DOHH2 (cell line): Measurements from ENCODE around the gene UBAC2.

Source experiments
- H3F3A ChIP-seq: fragments of 200-600 bp; sonication (generic), shearing (Covaris generic); 2 replicates; pipeline ENCODE4 v1.6.0; 2016; ENCODE audit warnings: antibody characterized with exemption, mild to moderate bottlenecking; ENCODE audit not compliant: control insufficient read depth, insufficient read depth
- H3K27ac ChIP-seq: fragments of 200-600 bp; sonication (generic); 2 replicates; pipeline ENCODE4 v1.5.1; 2014; ENCODE audit warnings: low read depth, mild to moderate bottlenecking, low read length, moderate library complexity
- H3K27me3 ChIP-seq: fragments of 200-600 bp; sonication (generic); 2 replicates; pipeline ENCODE4 v1.6.1; 2014; ENCODE audit warnings: mild to moderate bottlenecking, low read length, mixed read lengths; ENCODE audit not compliant: control insufficient read depth
- H3K36me3 ChIP-seq: fragments of 200-600 bp; sonication (generic); 2 replicates; pipeline ENCODE4 v1.6.1; 2014; ENCODE audit warnings: mild to moderate bottlenecking, low read length, moderate library complexity, mixed read lengths; ENCODE audit not compliant: control insufficient read depth
- H3K4me1 ChIP-seq: fragments of 200-600 bp; sonication (generic); 2 replicates; pipeline ENCODE4 v1.6.1; 2014; ENCODE audit warnings: mild to moderate bottlenecking, low read length, mixed read lengths; ENCODE audit not compliant: control insufficient read depth
- H3K4me2 ChIP-seq: fragments of 200-600 bp; sonication (generic); 2 replicates; pipeline ENCODE4 v1.6.0; 2014; ENCODE audit warnings: mild to moderate bottlenecking, low read length, moderate library complexity
- H3K4me3 ChIP-seq: fragments of 200-600 bp; sonication (generic); 2 replicates; pipeline ENCODE4 v1.5.1; 2014; ENCODE audit warnings: mild to moderate bottlenecking, low read length, mixed read lengths
- H3K79me2 ChIP-seq: fragments of 200-600 bp; sonication (generic); 2 replicates; pipeline ENCODE4 v1.6.1; 2014; ENCODE audit warnings: mild to moderate bottlenecking, low read length, mixed read lengths; ENCODE audit not compliant: control insufficient read depth
- H3K9me2 ChIP-seq: fragments of 200-600 bp; sonication (generic); replicated peaks from 2 replicates; pipeline ENCODE4 v1.6.1; 2014; ENCODE audit warnings: mild to moderate bottlenecking, low read length, mixed read lengths; ENCODE audit not compliant: control insufficient read depth
- H3K9me3 ChIP-seq: fragments of 200-600 bp; sonication (generic); 2 replicates; pipeline ENCODE4 v1.6.1; 2014; ENCODE audit warnings: antibody characterized with exemption, low read length, mixed read lengths; ENCODE audit not compliant: control insufficient read depth, insufficient read depth
- H4K20me1 ChIP-seq: fragments of 200-600 bp; sonication (generic); 2 replicates; pipeline ENCODE4 v1.6.0; 2014; ENCODE audit warnings: low read depth, mild to moderate bottlenecking, antibody characterized with exemption, low read length, moderate library complexity; ENCODE audit not compliant: control insufficient read depth, insufficient read depth
- CTCF ChIP-seq: fragments of 200-600 bp; sonication (generic); IDR thresholded peaks from one replicate; pipeline ENCODE4 v1.5.1; 2014; ENCODE audit warnings: antibody characterized with exemption, mild to moderate bottlenecking, low read depth, low read length; ENCODE audit not compliant: poor library complexity, severe bottlenecking
- EZH2phosphoT487 ChIP-seq: fragments of 200-600 bp; sonication (generic); IDR thresholded peaks from 2 replicates; pipeline ENCODE4 v1.6.1; 2017; ENCODE audit warnings: borderline replicate concordance, mild to moderate bottlenecking, antibody characterized with exemption, low read length, moderate library complexity, mixed read lengths

UBAC2 gene

GRCh38 chr13:99383946-99384345 is 183.3 kb downstream of the UBAC2 start:
- peaks cover 13% of the 10 kb centered on the region for H3K4me1 ChIP-seq
- H3K9me2 ChIP-seq, result no peaks in the 10 kb centered on the region
- H3K9me3 ChIP-seq, result no peaks in the 10 kb centered on the region
- no peak overlapping the region for H3K4me2 ChIP-seq
- no peak overlapping the region for H3K27ac ChIP-seq
- no peak for TF ChIP-seq EZH2phosphoT487
- TF ChIP-seq CTCF, result no peak
- 0 out of 2 replicates have a peak, but pooled peaks cover 4% of the 10 kb centered on the region for H3K36me3 ChIP-seq
- H4K20me1 ChIP-seq, result 0 out of 2 replicates have a peak, but pooled peaks cover 6% of the 10 kb centered on the region
- H3F3A ChIP-seq, result no peaks in the 10 kb centered on the region
- H3K27me3 ChIP-seq, result no peaks in the 10 kb centered on the region
- H3K79me2 ChIP-seq, result no peaks in the 10 kb centered on the region
- H3K4me3 ChIP-seq, result no peak overlapping the region

GRCh38 chr13:99384468-99384867 is 183.8 kb downstream of the UBAC2 start:
- H3K4me1 ChIP-seq, result peaks cover 8% of the 10 kb centered on the region

GRCh38 chr13:99385161-99385560 is 184.5 kb downstream of the UBAC2 start:
- H3K4me1 ChIP-seq, result peaks cover 6% of the 10 kb centered on the region; the same call in 1 of the 2 replicates
- 0 out of 2 replicates have a peak, but pooled peaks cover 4% of the 10 kb centered on the region for H3K36me3 ChIP-seq

More at GRCh38 chr13:99384468-99384867, 183.8 kb downstream of the UBAC2 start:
- Histone ChIP-seq H3K9me2 (no peaks in the 10 kb centered on the region), H3K27ac (no peak overlapping the region), H3K36me3 (0 out of 2 replicates have a peak, but pooled peaks cover 4% of the 10 kb centered on the region), H3K79me2 (no peaks in the 10 kb centered on the region), H3K4me2 (no peak overlapping the region), H4K20me1 (0 out of 2 replicates have a peak, but pooled peaks cover 6% of the 10 kb centered on the region), H3K27me3 (no peaks in the 10 kb centered on the region), H3K4me3 (no peak overlapping the region), H3F3A (no peaks in the 10 kb centered on the region), H3K9me3 (no peaks in the 10 kb centered on the region)
- TF ChIP-seq EZH2phosphoT487, result no peak

More at GRCh38 chr13:99385161-99385560, 184.5 kb downstream of the UBAC2 start:
- no peaks in the 10 kb centered on the region for H4K20me1 ChIP-seq
- no peaks in the 10 kb centered on the region for H3F3A ChIP-seq
- H3K4me2 ChIP-seq, result no peak overlapping the region
- no peak overlapping the region for H3K27ac ChIP-seq
- H3K9me2 ChIP-seq, result no peaks in the 10 kb centered on the region
- no peaks in the 10 kb centered on the region for H3K27me3 ChIP-seq
- H3K79me2 ChIP-seq, result no peaks in the 10 kb centered on the region
- TF ChIP-seq CTCF (no peak), EZH2phosphoT487 (no peak)
- H3K9me3 ChIP-seq, result no peaks in the 10 kb centered on the region
- no peak overlapping the region for H3K4me3 ChIP-seq
